H1 (cell line): ENCODE measurements around the gene STK33. TPM values are rescaled to one million over a fixed set of nuclear protein-coding genes. Genes with fewer than 3 reads are reported as not detected.

ENCODE experiments used
- BCL11A ChIP-seq, 2 experiments: IDR thresholded peaks; one replicate each; pipeline ENCODE4 v1.6.1; 2011; ENCODE audit warnings: low read depth in 2 of 2, low read length in 2 of 2, mild to moderate bottlenecking in 2 of 2
- SAP30 ChIP-seq: fragments of 300-600 bp; sonication (generic); IDR thresholded peaks from 2 replicates; pipeline ENCODE4 v1.7.1; 2012; ENCODE audit warnings: low read length, moderate library complexity, mild to moderate bottlenecking, inconsistent platforms; ENCODE audit not compliant: insufficient read depth, insufficient replicate concordance
- TAF1 ChIP-seq: IDR thresholded peaks from 2 replicates; pipeline ENCODE4 v1.6.1; 2011; ENCODE audit warnings: mild to moderate bottlenecking, low read depth, low read length
- polyA plus RNA-seq, 7 experiments: library from polyadenylated mRNA; depleted of rRNA in 3 of 7; stranded (reverse) in 5 of 7; unstranded in 2 of 7; fragments of >200 nt in 5 of 7; fragments of 200-250 nt in 2 of 7; gene quantifications; 1 replicate in 5 of 7; 2 replicates in 1 of 7; 4 replicates in 1 of 7; pipeline versions ENCODE4 v1.2.1 to v1.2.3, GENCODE V29; 2011 to 2013; ENCODE audit warnings: missing spikeins in 2 of 7, mixed read lengths in 2 of 7
- total RNA-seq: library from RNA; stranded (reverse); fragmentation: NEBNext Ultra II Directional; extraction: Animal tissue kit (Norgen Biotek cat#: 25700); gene quantifications from 2 replicates; pipeline ENCODE4 v1.2.1, GENCODE V29; 2021

STK33 gene
- total and polyA plus RNA-seq, 2 of the 8 experiments (the other 6 are each of a cell fraction or from before 2014, with no cell fraction given), result 8.8 to 25.1 TPM

DNA sequence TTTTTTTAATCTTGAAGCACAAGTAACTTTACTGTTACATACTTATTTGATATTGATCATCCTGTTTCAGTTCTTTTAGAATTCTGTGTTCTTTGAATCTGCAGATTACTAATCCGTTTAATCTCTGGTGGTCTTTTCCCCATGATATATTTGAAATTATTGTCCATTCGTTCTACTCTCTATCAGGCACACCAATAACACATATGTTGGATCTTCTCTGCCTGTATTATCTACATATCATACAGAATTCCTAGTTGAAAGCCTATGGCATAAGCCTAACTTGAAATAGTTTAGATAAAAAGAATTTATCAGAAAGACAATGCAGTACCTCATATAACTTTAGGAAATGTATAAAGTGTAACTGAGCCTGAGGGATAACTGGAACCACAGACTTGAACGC lies 32.6 kb downstream of the STK33 start (continued):
- TF ChIP-seq SAP30, result no peak
- no peak for TF ChIP-seq BCL11A (IDR thresholded peaks at IDR 0.05; ENCODE audit: low read depth in 2 of 2, low read length in 2 of 2)
- no peak for TF ChIP-seq TAF1
- TF ChIP-seq, all 59 proteins: peak for 0
